K562 (cell line): ENCODE data around the gene RGS12. TPM values are rescaled to one million over a fixed set of nuclear protein-coding genes. Genes with fewer than 3 reads are reported as not detected.

Experiments used
- ATAC-seq: fragments of 200-7000 bp; cut with Tn5 transposase; 3 replicates; pipeline ENCODE4 v1.9.1; 2020; ENCODE audit warnings: moderate library complexity
- BruUV-seq: library from RNA; stranded (reverse); fragments of 400-500 nt; replicated peaks from 2 replicates; lab custom pipeline; 2021; lab: Mats Ljungman, UMichigan
- CTCF ChIA-PET: fragments of 300-600 bp; formaldehyde crosslinking; extraction: SDS; loops from one replicate; lab custom pipeline; 2021; ENCODE audit warnings: low intra/inter-chr PET ratio; lab: Yijun Ruan, JAX
- POLR2A ChIA-PET: fragments of 300-600, 350-650 bp; sonication (Branson Sonifier 250); formaldehyde crosslinking; extraction: SDS; loops from one replicate; lab custom pipeline; 2021; ENCODE audit warnings: antibody characterized with exemption, inconsistent platforms; lab: Yijun Ruan, JAX
- DNase-seq, 4 experiments: peaks; one replicate each; pipeline versions ENCODE4 v3.0.0 to v3.0.0-alpha.2; 2011 to 2018; ENCODE audit warnings: low spot score in 3 of 4, mixed read lengths in 3 of 4; ENCODE audit errors: extremely low read depth in 1 of 4
- FAIRE-seq: peaks from 2 replicates; lab custom pipeline; 2011; peaks lifted over from hg19 to GRCh38; lab: Jason Lieb, UNC
- H2AFZ ChIP-seq: 2 replicates; pipeline ENCODE4 v1.6.0; 2011; ENCODE audit warnings: low read depth, low read length, control low read depth, inconsistent platforms
- H3K27ac ChIP-seq: fragments of 200-600 bp; 3 replicates; pipeline ENCODE4 v1.8.0; 2011; ENCODE audit warnings: low read depth, mild to moderate bottlenecking, control low read depth, inconsistent platforms, low read length, moderate library complexity, mixed read lengths; ENCODE audit errors: extremely low read depth
- H3K27me3 ChIP-seq, 2 experiments: fragments of 300-600 bp in 1 of 2; 2 replicates in 1 of 2; 3 replicates in 1 of 2; pipeline versions ENCODE4 v1.6.0 to v1.8.0; 2011; ENCODE audit warnings: inconsistent platforms in 2 of 2, low read length in 2 of 2, mild to moderate bottlenecking in 1 of 2, mixed read lengths in 1 of 2, moderate library complexity in 1 of 2; ENCODE audit not compliant: control insufficient read depth in 2 of 2, insufficient read depth in 2 of 2
- H3K36me3 ChIP-seq: fragments of 300-600 bp; 3 replicates; pipeline ENCODE4 v1.8.0; 2011; ENCODE audit warnings: mild to moderate bottlenecking, low read length, inconsistent platforms; ENCODE audit not compliant: control insufficient read depth, insufficient read depth
- H3K4me1 ChIP-seq, 2 experiments: fragments of 200-600 bp in 1 of 2; replicated peaks in 1 of 2; 2 replicates in 1 of 2; 3 replicates in 1 of 2; pipeline versions ENCODE4 v1.5.1 to v1.8.0; 2011; ENCODE audit warnings: inconsistent platforms in 2 of 2, low read length in 2 of 2, mild to moderate bottlenecking in 1 of 2, mixed read lengths in 1 of 2, moderate library complexity in 1 of 2; ENCODE audit not compliant: control insufficient read depth in 2 of 2, insufficient read depth in 2 of 2
- H3K4me2 ChIP-seq: 2 replicates; pipeline ENCODE4 v1.6.1; 2011; ENCODE audit warnings: low read length, control low read depth, inconsistent platforms, mixed read lengths; ENCODE audit not compliant: insufficient read depth
- H3K4me3 ChIP-seq: fragments of 200-600 bp; sonication (generic), shearing (Covaris generic); 2 replicates; pipeline ENCODE4 v1.5.1; 2016; ENCODE audit warnings: control low read depth, inconsistent platforms
- H3K79me2 ChIP-seq: fragments of 200-600 bp; 3 replicates; pipeline ENCODE4 v1.8.0; 2011; ENCODE audit warnings: low read length, inconsistent platforms; ENCODE audit not compliant: control insufficient read depth, insufficient read depth
- H3K9ac ChIP-seq, 2 experiments: 2 replicates each; pipeline versions ENCODE4 v1.6.0 to v1.6.1; 2011; ENCODE audit warnings: low read depth in 2 of 2, low read length in 2 of 2, control low read depth in 1 of 2, inconsistent platforms in 1 of 2, mild to moderate bottlenecking in 1 of 2, mixed read lengths in 1 of 2; ENCODE audit not compliant: insufficient read depth in 1 of 2
- H3K9me1 ChIP-seq: one replicate; pipeline ENCODE4 v1.6.0; 2011; ENCODE audit warnings: inconsistent platforms, mild to moderate bottlenecking, low read length, moderate library complexity; ENCODE audit not compliant: control insufficient read depth, insufficient read depth
- H3K9me3 ChIP-seq: replicated peaks from 2 replicates; pipeline ENCODE4 v1.5.1; 2011; ENCODE audit warnings: low read depth, low read length, inconsistent platforms; ENCODE audit not compliant: control insufficient read depth, insufficient read depth
- H4K20me1 ChIP-seq: replicated peaks from 2 replicates; pipeline ENCODE4 v1.6.1; 2011; ENCODE audit warnings: low read length, inconsistent platforms, mixed read lengths; ENCODE audit not compliant: control insufficient read depth, insufficient read depth
- ARNT ChIP-seq, 2 experiments: fragments of 450-650 bp; IDR thresholded peaks; 2 replicates each; pipeline ENCODE4 v1.6.1; 2016; ENCODE audit warnings: mild to moderate bottlenecking in 1 of 2
- BRD4 ChIP-seq: fragments of 200-600 bp; sonication (generic); IDR thresholded peaks from 2 replicates; pipeline ENCODE4 v1.6.1; 2017; ENCODE audit warnings: inconsistent platforms
- FOS ChIP-seq: IDR thresholded peaks from 3 replicates; pipeline ENCODE4 v1.6.1; 2011; ENCODE audit not compliant: insufficient read length; ENCODE audit errors: extremely low read depth
- GATAD2A ChIP-seq: fragments of 450-650 bp; IDR thresholded peaks from 2 replicates; pipeline ENCODE4 v1.6.1; 2017
- GATAD2B ChIP-seq: fragments of 450-650 bp; IDR thresholded peaks from 2 replicates; pipeline ENCODE4 v1.6.1; 2017; ENCODE audit warnings: mild to moderate bottlenecking, borderline replicate concordance
- JUNB ChIP-seq: fragments of 450-650 bp; formaldehyde crosslinking; conservative IDR thresholded peaks from 2 replicates; pipeline ENCODE4 v1.4.0; 2020; ENCODE audit warnings: mild to moderate bottlenecking
- MGA ChIP-seq: fragments of 450-650 bp; IDR thresholded peaks from 2 replicates; pipeline ENCODE4 v1.6.1; 2016; ENCODE audit warnings: mild to moderate bottlenecking, moderate library complexity
- MTA1 ChIP-seq: fragments of 450-650 bp; IDR thresholded peaks from 2 replicates; pipeline ENCODE4 v1.6.1; 2017; ENCODE audit warnings: borderline replicate concordance
- SNAPC5 ChIP-seq: fragments of 250-450 bp; sonication (Bioruptor Pico); IDR thresholded peaks from 2 replicates; pipeline ENCODE4 v1.8.0; 2021; ENCODE audit warnings: moderate library complexity, mild to moderate bottlenecking, inconsistent platforms
- ZBTB9 ChIP-seq: fragments of 450-650 bp; formaldehyde crosslinking; IDR thresholded peaks from 2 replicates; pipeline ENCODE4 v1.4.0; 2020; ENCODE audit warnings: mild to moderate bottlenecking, moderate library complexity
- ZNF41 ChIP-seq: fragments of 250-450 bp; sonication (Bioruptor Pico); conservative IDR thresholded peaks from 2 replicates; pipeline ENCODE4 v1.4.0; 2020; ENCODE audit warnings: mild to moderate bottlenecking
- ZNF431 ChIP-seq: sonication (generic); formaldehyde crosslinking; IDR thresholded peaks from 2 replicates; pipeline ENCODE4 v1.8.0; 2022; ENCODE audit warnings: mild to moderate bottlenecking, missing genetic modification reagents
- ZNF551 ChIP-seq: fragments of 250-450 bp; sonication (Bioruptor Pico); IDR thresholded peaks from 2 replicates; pipeline ENCODE4 v1.5.0; 2021; ENCODE audit warnings: mild to moderate bottlenecking, moderate library complexity
- WGBS: fragments of 100-300 bp; shearing (Covaris generic); methylation state at CpG from one replicate; pipeline ENCODE4 v1.1.6; 2016; ENCODE audit warnings: low coverage, mixed read lengths; ENCODE audit not compliant: insufficient coverage; ENCODE audit errors: missing lambda C conversion rate; 5-methylcytosine and 5-hydroxymethylcytosine counted together
- in situ Hi-C: fragments of 300-500 bp; cut with MboI; formaldehyde crosslinking; loops from 4 replicates; pipeline ENCODE4 v1.15.0; 2018; ENCODE audit warnings: inconsistent platforms, mixed read lengths
- intact Hi-C: fragments of 100-400 bp; cut with micrococcal nuclease; formaldehyde crosslinking; loops from 2 replicates; pipeline ENCODE4 v1.14.2; 2022
- polyA plus RNA-seq, 8 experiments: library from polyadenylated mRNA; depleted of rRNA in 4 of 8; stranded (reverse) in 5 of 8; unstranded in 3 of 8; fragments of >200 nt; fragmentation: Nextera tagmentation in 2 of 8; fragmentation: Illumina TruSeq in 1 of 8; extraction: Ambion mirVana in 2 of 8; extraction: Trizol in 1 of 8; gene quantifications; 2 replicates each; pipeline versions ENCODE4 v1.2.1 to v1.2.3, GENCODE V29; 2011 to 2014; ENCODE audit warnings: inconsistent platforms in 1 of 8, missing spikeins in 1 of 8
- total RNA-seq, 7 experiments: library from RNA; depleted of rRNA in 6 of 7; stranded (reverse); fragments of >200 nt in 6 of 7; fragmentation: Illumina TruSeq in 2 of 7; extraction: Trizol in 2 of 7; gene quantifications; 2 replicates each; pipeline versions ENCODE4 v1.2.1 to v1.2.3, GENCODE V29; 2011 to 2021; ENCODE audit warnings: low replicate concordance in 1 of 7

RGS12 gene
- total and polyA plus RNA-seq, 9 of the 15 experiments (the other 6 are each of a cell fraction or from before 2014, with no cell fraction given), result 0.30 to 8.8 (median 5.5) TPM

GRCh38 chr4:3303565-3303824, 10.7 kb downstream of the RGS12 start:
- FAIRE-seq, result no peak
- WGBS, result 0% methylated on average over 1 of the region's 2 CpGs
- TF ChIP-seq SNAPC5 (CRISPR knock-in tag) (no peak), GATAD2B (no peak), ARNT (IDR thresholded peaks at IDR 0.05) (no peak), FOS (no peak), MTA1 (no peak), ZNF431 (no peak), ZBTB9 (CRISPR knock-in tag) (no peak), ZNF41 (CRISPR knock-in tag) (no peak), JUNB (CRISPR knock-in tag) (no peak), MGA (no peak), GATAD2A (no peak), BRD4 (no peak), ZNF551 (no peak)

More at GRCh38 chr4:3303565-3303824, 10.7 kb downstream of the RGS12 start:
- Histone ChIP-seq H3K9me1 (no peaks in the 10 kb centered on the region), H4K20me1 (peaks cover 64% of the 10 kb centered on the region), H3K79me2 (no peaks in the 10 kb centered on the region), H2AFZ (no peak overlapping the region), H3K4me3 (no peak overlapping the region), H3K4me1 (peaks cover 10 to 17% of the 10 kb centered on the region in 2 experiments; a peak in 2 of 5 replicates), H3K9ac (no peak overlapping the region), H3K4me2 (no peak overlapping the region), H3K27me3 (peaks cover 6 to 75% of the 10 kb centered on the region in 2 experiments; a peak in 3 of 5 replicates), H3K36me3 (no peaks in the 10 kb centered on the region), H3K9me3 (no peaks in the 10 kb centered on the region), H3K27ac (no peak overlapping the region)
- ATAC-seq (no peak), DNase-seq (no peak)
- POLR2A ChIA-PET, result interaction anchor here (1.1 kb wide), 1 partner anchor 10 kb away, joined by 4 read pairs; no protein-coding TSS in a partner anchor
- intact Hi-C loops, result no loop called here
- in situ Hi-C loops, result no loop called here
- no TSS peak for BruUV-seq
- CTCF ChIA-PET, result no interaction called here
